Fibroblast of lung (primary cell): ENCODE measurements around the gene DNAJA1. TPM values are rescaled to one million over a fixed set of nuclear protein-coding genes. Genes with fewer than 3 reads are reported as not detected.

ENCODE experiments used
- DNase-seq, 2 donors: peaks; one replicate each; pipeline versions ENCODE4 v3.0.0 to v3.0.0-alpha.2; 2010; ENCODE audit warnings: low read depth in 2 of 2
- H2AFZ ChIP-seq: 2 replicates; pipeline ENCODE4 v1.5.1; 2012; ENCODE audit warnings: low read length, control low read depth, inconsistent platforms
- H3K27ac ChIP-seq: 2 replicates; pipeline ENCODE4 v1.5.1; 2011; ENCODE audit warnings: low read length, control low read depth; ENCODE audit not compliant: insufficient read depth
- H3K27me3 ChIP-seq: 2 replicates; pipeline ENCODE4 v1.5.1; 2011; ENCODE audit warnings: mild to moderate bottlenecking, low read length; ENCODE audit not compliant: control insufficient read depth, insufficient read depth
- H3K36me3 ChIP-seq: 2 replicates; pipeline ENCODE4 v1.5.1; 2011; ENCODE audit warnings: low read length; ENCODE audit not compliant: control insufficient read depth, insufficient read depth
- H3K4me1 ChIP-seq: 2 replicates; pipeline ENCODE4 v1.5.1; 2011; ENCODE audit warnings: low read length; ENCODE audit not compliant: control insufficient read depth, insufficient read depth; ENCODE audit errors: extremely low read depth
- H3K4me2 ChIP-seq: 2 replicates; pipeline ENCODE4 v1.5.1; 2011; ENCODE audit warnings: low read length, control low read depth; ENCODE audit not compliant: insufficient read depth; ENCODE audit errors: extremely low read depth
- H3K4me3 ChIP-seq, 4 experiments: fragments of 200-600 bp in 1 of 4; sonication (generic) in 1 of 4; replicated peaks in 1 of 4; 2 replicates each; pipeline ENCODE4 v1.5.1; 2011 to 2016; ENCODE audit warnings: low read length in 4 of 4, low read depth in 3 of 4, mild to moderate bottlenecking in 3 of 4, control low read depth in 2 of 4, inconsistent platforms in 1 of 4, mixed read lengths in 1 of 4; ENCODE audit not compliant: insufficient read depth in 1 of 4; ENCODE audit errors: control extremely low read depth in 1 of 4
- H3K79me2 ChIP-seq: 2 replicates; pipeline ENCODE4 v1.5.1; 2012; ENCODE audit warnings: mild to moderate bottlenecking, low read length, inconsistent platforms; ENCODE audit not compliant: control insufficient read depth, insufficient read depth
- H3K9ac ChIP-seq: 2 replicates; pipeline ENCODE4 v1.5.1; 2011; ENCODE audit warnings: mild to moderate bottlenecking, low read length, control low read depth; ENCODE audit not compliant: insufficient read depth
- H3K9me3 ChIP-seq: 2 replicates; pipeline ENCODE4 v1.5.1; 2012; ENCODE audit warnings: low read depth, low read length; ENCODE audit not compliant: control insufficient read depth, insufficient read depth
- H4K20me1 ChIP-seq: 2 replicates; pipeline ENCODE4 v1.5.1; 2011; ENCODE audit warnings: low read length; ENCODE audit not compliant: control insufficient read depth, insufficient read depth; ENCODE audit errors: extremely low read depth
- EZH2 ChIP-seq: IDR thresholded peaks from 2 replicates; pipeline ENCODE4 v1.5.1; 2012; ENCODE audit warnings: low read length, control low read depth, mild to moderate bottlenecking; ENCODE audit errors: missing control alignments
- polyA plus RNA-seq, 2 donors: library from polyadenylated mRNA; depleted of rRNA in 1 of 2; stranded (reverse) in 1 of 2; unstranded in 1 of 2; fragments of >200 nt; gene quantifications; 2 replicates each; pipeline ENCODE4 v1.2.1, GENCODE V29; 2011 to 2012; ENCODE audit warnings: missing spikeins in 1 of 2
- total RNA-seq: library from RNA; depleted of rRNA; stranded (reverse); fragments of >200 nt; gene quantifications from 2 replicates; pipeline ENCODE4 v1.2.1, GENCODE V29; 2014
- TF ChIP-seq, protein P1 (sequence below), 2 donors: IDR thresholded peaks in 1 of 2; conservative IDR thresholded peaks in 1 of 2; 1 replicate in 1 of 2; 2 replicates in 1 of 2; pipeline ENCODE4 v1.5.1; 2011 to 2012; ENCODE audit warnings: low read length in 2 of 2, control low read depth in 1 of 2, inconsistent platforms in 1 of 2, low read depth in 1 of 2, mild to moderate bottlenecking in 1 of 2

The DNAJA1 gene
- total and polyA plus RNA-seq, 2 donors (not counting 1 experiment from before 2014, with no cell fraction given): 116 to 163 TPM

DNA sequence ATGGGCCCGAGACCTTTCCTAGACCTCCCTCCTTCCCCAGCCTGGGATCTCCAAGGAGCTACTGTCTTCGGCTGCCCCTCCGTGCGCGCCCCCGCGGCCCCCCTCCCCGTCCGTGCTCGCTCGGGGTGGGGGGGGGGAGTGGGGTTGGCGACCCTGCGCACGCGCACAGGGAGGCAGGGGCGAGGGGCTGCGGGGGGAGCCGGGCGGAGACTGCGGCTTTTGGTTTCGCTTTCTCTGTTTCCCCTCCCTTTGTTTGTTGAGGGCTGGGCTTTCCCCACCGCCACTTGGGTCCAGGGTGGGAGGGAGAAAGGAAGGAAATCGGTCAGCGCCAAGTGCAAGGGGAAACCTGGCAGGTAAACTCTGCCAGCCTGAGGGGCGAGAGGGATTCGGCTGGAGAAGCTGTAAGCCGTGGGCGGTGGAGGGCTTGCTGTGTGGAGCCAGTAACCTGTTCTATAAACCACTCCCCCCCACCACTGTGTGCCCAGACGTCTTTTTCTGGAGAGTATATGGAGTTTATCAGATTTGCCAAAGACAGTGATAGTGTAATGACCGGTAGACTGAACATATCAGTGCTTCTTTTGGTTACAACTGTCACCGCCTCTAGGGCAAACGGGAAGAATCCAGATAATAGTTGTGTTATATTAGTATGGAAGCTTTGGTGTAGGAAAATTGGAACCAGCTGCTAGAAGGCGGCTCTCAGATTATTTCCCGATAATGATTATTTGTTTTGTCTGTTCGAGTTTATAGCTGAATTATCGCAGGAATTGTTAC is 684 bp downstream of the DNAJA1 start:
- peak; percentile 36 to 49 for DNase-seq
- Histone ChIP-seq H3K4me1 (peaks cover 9% of the 10 kb centered on the region), H3K9me3 (no peaks in the 10 kb centered on the region), H3K36me3 (no peaks in the 10 kb centered on the region), H3K27ac (peak overlapping the region; percentile 97), H3K9ac (peak overlapping the region; percentile 98), H4K20me1 (peaks cover 3% of the 10 kb centered on the region), H3K79me2 (peaks cover 78% of the 10 kb centered on the region), H3K4me3 (peak overlapping the region; percentile 66 to 98 (median 82)), H2AFZ (no peak overlapping the region), H3K4me2 (peak overlapping the region; percentile 84), H3K27me3 (no peaks in the 10 kb centered on the region)
- no peak for TF ChIP-seq EZH2
- TF ChIP-seq, protein P1, sequence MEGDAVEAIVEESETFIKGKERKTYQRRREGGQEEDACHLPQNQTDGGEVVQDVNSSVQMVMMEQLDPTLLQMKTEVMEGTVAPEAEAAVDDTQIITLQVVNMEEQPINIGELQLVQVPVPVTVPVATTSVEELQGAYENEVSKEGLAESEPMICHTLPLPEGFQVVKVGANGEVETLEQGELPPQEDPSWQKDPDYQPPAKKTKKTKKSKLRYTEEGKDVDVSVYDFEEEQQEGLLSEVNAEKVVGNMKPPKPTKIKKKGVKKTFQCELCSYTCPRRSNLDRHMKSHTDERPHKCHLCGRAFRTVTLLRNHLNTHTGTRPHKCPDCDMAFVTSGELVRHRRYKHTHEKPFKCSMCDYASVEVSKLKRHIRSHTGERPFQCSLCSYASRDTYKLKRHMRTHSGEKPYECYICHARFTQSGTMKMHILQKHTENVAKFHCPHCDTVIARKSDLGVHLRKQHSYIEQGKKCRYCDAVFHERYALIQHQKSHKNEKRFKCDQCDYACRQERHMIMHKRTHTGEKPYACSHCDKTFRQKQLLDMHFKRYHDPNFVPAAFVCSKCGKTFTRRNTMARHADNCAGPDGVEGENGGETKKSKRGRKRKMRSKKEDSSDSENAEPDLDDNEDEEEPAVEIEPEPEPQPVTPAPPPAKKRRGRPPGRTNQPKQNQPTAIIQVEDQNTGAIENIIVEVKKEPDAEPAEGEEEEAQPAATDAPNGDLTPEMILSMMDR (conservative IDR thresholded peaks at IDR 0.05 in 1 of 2, IDR thresholded peaks at IDR 0.05 in 1 of 2; ENCODE audit: low read depth in 1 of 2, low read length in 2 of 2): no peak

DNA sequence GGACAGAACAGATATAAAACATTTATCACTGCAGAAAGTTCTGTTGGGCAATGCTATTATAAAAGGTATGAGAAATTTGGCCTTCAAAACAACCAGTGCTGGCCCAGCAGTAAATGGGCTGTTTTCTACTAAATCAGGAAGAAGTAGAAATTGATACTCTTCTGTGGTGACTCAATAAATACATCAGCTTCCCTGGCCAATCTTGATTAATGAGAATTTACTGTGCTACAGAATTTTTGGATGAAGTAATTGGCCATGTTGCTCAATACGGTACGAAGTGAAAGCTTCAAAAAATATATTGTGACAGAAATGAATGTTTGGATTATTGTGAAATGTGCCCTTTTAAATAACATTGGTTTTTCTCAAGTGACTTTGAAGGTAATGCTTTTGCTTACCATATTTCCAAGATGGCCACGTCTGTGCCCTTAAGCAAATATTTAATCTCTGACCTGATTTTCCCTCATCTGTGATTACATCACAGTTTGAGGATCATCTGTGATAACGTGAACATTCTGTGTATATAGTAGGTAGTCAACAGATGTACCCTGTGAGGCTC is 4.2 kb downstream of the DNAJA1 start:
- Histone ChIP-seq H3K27me3 (no peaks in the 10 kb centered on the region), H3K36me3 (peaks cover 8% of the 10 kb centered on the region), H2AFZ (no peak overlapping the region), H3K4me3 (peak overlapping the region in 3 of 4 experiments; percentile 12 to 40 (median 20)), H4K20me1 (peaks cover 3% of the 10 kb centered on the region), H3K79me2 (peaks cover 85% of the 10 kb centered on the region), H3K4me2 (peak overlapping the region; percentile 69), H3K9me3 (no peaks in the 10 kb centered on the region), H3K9ac (no peak overlapping the region), H3K27ac (no peak overlapping the region), H3K4me1 (peaks cover 9% of the 10 kb centered on the region)
- peak; percentile 38 to 90 for DNase-seq
- TF ChIP-seq, protein P1 (conservative IDR thresholded peaks at IDR 0.05 in 1 of 2, IDR thresholded peaks at IDR 0.05 in 1 of 2; ENCODE audit: low read depth in 1 of 2, low read length in 2 of 2): no peak
- no peak for TF ChIP-seq EZH2

DNA sequence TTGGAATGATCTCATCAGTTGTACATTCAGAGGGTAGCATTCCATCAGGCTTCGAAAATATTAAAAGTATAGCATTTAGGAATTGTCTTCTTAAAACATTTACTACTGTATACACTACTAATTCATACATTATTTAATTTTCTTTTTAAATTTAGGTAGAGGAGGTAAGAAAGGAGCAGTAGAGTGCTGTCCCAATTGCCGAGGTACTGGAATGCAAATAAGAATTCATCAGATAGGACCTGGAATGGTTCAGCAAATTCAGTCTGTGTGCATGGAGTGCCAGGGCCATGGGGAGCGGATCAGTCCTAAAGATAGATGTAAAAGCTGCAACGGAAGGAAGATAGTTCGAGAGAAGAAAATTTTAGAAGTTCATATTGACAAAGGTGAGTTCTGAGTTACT is 5.2 kb downstream of the DNAJA1 start:
- Histone ChIP-seq H3K4me3 (no peak overlapping the region), H3K27ac (no peak overlapping the region), H3K36me3 (peaks cover 13% of the 10 kb centered on the region), H3K4me2 (no peak overlapping the region), H3K4me1 (peaks cover 9% of the 10 kb centered on the region), H3K9me3 (no peaks in the 10 kb centered on the region), H3K9ac (no peak overlapping the region), H3K27me3 (no peaks in the 10 kb centered on the region), H4K20me1 (peaks cover 3% of the 10 kb centered on the region), H3K79me2 (peaks cover 82% of the 10 kb centered on the region), H2AFZ (no peak overlapping the region)
- no peak for TF ChIP-seq EZH2
- TF ChIP-seq, protein P1 (conservative IDR thresholded peaks at IDR 0.05 in 1 of 2, IDR thresholded peaks at IDR 0.05 in 1 of 2; ENCODE audit: low read depth in 1 of 2, low read length in 2 of 2): no peak
- DNase-seq: no peak
